ENCODE measurements around the gene INSIG1. TPM values are rescaled to one million over a fixed set of nuclear protein-coding genes. Genes with fewer than 3 reads are reported as not detected.
A peak's percentile ranks its signal among the peaks of the same experiment; 100 is the strongest.

Gene INSIG1
- polyA plus RNA-seq, 1 donor from 2014 or later = 28.5 TPM

DNA sequence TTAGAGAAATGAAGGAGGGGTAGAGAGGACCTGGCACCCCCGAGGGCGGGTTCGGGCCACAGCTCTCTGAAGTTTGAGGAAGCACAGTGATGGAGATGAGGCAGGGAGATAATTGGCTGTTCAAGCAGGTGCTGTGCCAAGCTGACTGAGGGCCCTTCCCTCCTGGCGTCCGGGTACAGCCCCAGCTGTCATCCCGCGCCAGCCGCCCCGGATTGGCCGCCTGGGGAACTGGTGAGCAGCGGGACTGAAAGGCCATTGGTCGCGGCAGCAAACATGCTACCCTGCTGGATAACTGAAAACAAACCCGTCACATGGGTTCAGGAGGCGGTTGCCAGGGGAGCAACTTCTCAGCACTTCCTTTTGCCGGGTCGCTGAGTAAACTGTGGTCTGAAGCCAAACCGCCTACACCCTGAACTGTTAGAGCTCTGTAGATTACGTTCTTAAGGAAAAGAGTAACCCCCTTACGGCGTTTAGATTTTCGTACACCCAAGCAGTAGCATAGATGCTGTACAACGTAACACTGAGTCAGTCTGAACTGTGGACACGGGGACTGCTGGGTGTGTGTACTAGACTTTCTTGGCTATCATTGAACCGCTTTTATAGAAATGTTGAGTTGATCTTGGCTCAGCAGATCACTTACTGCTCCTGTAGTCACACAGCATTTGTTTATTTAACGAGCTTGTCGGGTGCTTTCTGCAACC lies 1.3 kb downstream of the INSIG1 start:
- Mint-ChIP-seq H3K4me3 (peak overlapping the region; percentile 88 to 98 (median 94)), H3K4me1 (peaks cover 17 to 28% (median 26%) of the 10 kb centered on the region in 3 donors), H3K27ac (peak overlapping the region; percentile 94 to 99 (median 96)), H3K9me3 (no peaks in the 10 kb centered on the region), H3K36me3 (no peaks in the 10 kb centered on the region), H3K27me3 (no peaks in the 10 kb centered on the region)

DNA sequence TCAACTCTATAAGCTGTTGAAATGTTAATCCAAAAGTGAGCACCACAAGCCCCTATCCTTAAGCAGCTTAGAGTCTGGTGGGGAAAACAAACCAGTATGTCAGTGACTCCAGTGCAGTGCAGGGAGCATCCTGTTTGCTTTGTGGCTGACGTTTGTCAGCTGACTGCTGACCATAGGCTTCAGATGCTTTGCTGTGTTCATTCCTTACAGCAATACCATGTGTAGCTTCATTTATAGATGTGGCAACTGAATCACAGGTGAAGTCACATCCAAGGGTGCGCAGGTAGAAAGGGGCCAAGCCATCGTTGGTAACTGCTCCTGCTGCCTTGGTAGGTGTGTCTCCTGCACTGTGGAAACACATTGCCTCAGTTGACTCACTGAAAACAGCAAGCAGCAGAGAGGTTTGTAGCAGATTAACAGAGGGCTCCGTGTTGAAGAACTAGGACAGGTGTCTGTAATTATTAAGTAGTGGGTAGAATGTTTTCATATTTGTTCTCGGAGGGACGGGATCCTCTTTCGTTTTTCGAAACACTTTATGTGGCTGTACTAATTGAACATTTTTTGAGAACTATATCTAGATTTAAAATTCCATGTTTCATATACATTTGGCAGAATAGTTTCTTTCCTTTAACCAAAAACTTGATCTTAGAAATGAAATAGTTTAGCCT lies 2.0 kb downstream of the INSIG1 start:
- H3K36me3 Mint-ChIP-seq = no peaks in the 10 kb centered on the region
- peaks cover 17 to 28% (median 26%) of the 10 kb centered on the region in 3 donors for H3K4me1 Mint-ChIP-seq
- no peaks in the 10 kb centered on the region for H3K27me3 Mint-ChIP-seq
- no peaks in the 10 kb centered on the region for H3K9me3 Mint-ChIP-seq
- peak overlapping the region; percentile 94 to 99 (median 96) for H3K27ac Mint-ChIP-seq
- H3K4me3 Mint-ChIP-seq = peak overlapping the region; percentile 88 to 98 (median 94)

DNA sequence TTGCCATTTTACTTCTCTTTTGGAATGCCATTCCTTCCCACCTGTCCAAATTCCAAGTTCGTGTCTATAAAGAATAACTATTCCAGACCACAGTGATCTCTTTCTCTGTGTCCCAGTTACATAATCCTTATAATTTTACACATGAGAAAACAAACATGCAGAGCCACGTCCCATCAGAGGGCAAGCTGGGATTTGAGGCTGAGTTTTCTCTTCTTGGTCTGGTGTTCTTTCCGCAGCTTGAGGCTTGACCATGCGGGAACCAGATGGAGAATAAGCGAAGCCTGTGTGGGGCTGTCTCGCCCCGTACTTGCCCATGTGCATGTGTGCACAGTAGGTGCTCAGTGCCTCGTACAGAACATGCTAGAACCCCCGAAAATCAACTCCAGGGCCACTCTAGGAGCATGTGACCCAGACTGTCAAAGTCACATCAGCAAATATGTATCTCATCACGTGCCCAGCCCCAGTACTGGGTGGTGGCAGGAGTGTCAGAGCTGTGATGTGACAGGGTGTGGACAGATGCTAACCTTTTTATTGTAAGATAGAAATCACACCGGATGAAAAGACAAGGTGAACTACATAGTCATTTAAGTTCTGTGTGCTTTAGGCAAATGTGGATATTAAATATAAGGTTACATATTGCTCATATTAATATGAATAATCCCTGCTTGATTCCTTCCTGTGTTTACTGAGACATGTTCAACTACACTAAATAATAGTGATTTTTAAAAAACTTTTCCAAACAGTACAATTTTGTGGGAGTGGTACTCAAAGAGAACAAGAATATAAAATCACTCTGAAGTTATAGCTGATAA lies 3.2 kb downstream of the INSIG1 start:
- H3K27ac Mint-ChIP-seq = peak overlapping the region; percentile 94 to 99 (median 96)
- no peaks in the 10 kb centered on the region for H3K36me3 Mint-ChIP-seq
- peak overlapping the region in 3 of 4 donors; percentile 5 to 76 (median 51) for H3K4me3 Mint-ChIP-seq
- H3K27me3 Mint-ChIP-seq = no peaks in the 10 kb centered on the region
- H3K4me1 Mint-ChIP-seq = peaks cover 17 to 29% (median 27%) of the 10 kb centered on the region in 3 donors
- H3K9me3 Mint-ChIP-seq = no peaks in the 10 kb centered on the region

DNA sequence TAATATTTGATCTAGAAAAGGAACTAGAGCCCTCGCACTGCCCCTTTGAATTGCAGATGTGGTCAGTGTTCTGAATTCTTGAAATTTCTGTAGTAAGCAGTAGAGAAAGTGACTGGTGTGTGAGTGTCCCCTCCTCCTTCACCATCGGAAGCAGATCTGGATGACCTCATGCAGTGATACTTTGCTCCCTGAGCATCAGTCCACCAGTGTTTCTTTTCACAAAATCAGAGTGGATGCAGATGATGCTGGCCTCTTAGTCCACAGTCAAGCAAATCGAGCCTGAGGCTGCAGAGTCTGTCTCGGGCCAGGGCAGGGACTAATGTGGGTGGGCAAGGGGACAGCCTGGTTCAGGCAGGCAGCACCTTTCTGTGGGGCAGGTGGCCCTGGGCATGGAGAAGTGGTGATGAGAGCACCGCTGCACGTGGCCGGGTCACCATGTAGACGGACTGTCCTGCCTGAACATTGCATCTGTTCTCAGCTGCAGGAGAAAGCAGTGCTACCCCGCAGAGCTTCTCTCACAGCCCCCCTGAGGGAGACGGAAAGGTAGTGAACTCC lies 5.4 kb downstream of the INSIG1 start:
- Mint-ChIP-seq H3K9me3 (no peaks in the 10 kb centered on the region), H3K4me3 (no peak overlapping the region), H3K4me1 (peaks cover 13 to 29% (median 20%) of the 10 kb centered on the region in 3 donors), H3K27me3 (no peaks in the 10 kb centered on the region), H3K27ac (no peak overlapping the region), H3K36me3 (no peaks in the 10 kb centered on the region)

DNA sequence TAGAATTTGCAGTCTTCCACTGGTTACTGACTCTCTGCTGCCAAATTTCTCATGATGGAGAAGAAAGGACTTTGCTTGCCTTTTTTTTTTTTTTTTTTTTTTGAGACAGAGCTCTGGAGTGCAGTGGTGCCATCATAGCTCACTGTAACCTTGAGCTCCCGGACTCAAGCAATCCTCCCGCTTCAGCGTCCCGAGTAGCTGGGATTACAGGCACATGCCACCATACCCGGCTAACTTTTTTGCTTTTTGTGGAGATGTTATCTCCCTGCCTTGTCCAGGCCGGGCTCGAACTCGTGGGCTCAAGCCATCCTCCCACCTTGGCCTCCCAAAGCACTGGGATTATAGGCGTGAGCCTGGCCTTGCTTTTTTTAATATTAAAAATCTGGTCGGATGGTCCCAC lies 6.2 kb downstream of the INSIG1 start:
- no peaks in the 10 kb centered on the region for H3K36me3 Mint-ChIP-seq
- H3K4me1 Mint-ChIP-seq = peaks cover 11 to 25% (median 20%) of the 10 kb centered on the region in 3 donors
- no peak overlapping the region for H3K4me3 Mint-ChIP-seq
- no peaks in the 10 kb centered on the region for H3K27me3 Mint-ChIP-seq
- H3K9me3 Mint-ChIP-seq = no peaks in the 10 kb centered on the region
- peak overlapping the region in 1 of 3 donors; percentile 9 for H3K27ac Mint-ChIP-seq

DNA sequence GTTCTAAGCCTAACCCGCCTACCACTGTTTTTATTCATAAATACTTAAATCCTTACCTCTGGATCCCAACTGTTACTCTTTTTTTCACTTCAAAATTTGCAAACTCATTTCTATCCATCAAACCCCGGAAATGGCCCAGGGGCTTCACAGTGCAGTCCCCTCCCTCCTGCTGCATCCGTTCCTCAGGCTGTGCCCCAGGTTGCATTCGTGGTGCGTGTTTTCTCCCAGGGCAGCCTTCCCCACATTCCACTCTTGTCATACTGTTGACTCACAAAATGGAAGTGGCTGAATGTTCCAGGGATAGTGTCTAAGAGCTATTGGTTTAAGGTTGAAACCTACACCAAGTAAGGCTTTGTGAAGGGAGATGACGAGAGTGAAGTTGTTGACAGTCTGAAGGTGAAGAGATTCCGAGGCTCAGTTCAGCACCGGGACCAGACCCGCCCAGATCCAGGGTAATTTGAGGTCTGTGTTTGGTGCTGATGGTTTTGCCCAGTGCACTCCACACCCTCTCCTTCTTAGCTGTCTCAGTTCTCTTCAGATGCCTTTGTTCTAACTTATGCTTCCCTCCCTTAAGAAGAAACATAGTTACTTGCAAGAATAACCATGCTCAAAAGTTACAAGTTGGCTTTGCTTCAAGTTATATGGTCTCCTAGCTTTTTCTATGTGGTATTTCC lies 7.7 kb downstream of the INSIG1 start:
- Mint-ChIP-seq H3K27me3 (no peaks in the 10 kb centered on the region), H3K4me1 (peaks cover 5 to 14% (median 12%) of the 10 kb centered on the region in 3 donors), H3K27ac (peak overlapping the region in 1 of 3 donors; percentile 32), H3K36me3 (no peaks in the 10 kb centered on the region), H3K9me3 (no peaks in the 10 kb centered on the region), H3K4me3 (no peak overlapping the region)

DNA sequence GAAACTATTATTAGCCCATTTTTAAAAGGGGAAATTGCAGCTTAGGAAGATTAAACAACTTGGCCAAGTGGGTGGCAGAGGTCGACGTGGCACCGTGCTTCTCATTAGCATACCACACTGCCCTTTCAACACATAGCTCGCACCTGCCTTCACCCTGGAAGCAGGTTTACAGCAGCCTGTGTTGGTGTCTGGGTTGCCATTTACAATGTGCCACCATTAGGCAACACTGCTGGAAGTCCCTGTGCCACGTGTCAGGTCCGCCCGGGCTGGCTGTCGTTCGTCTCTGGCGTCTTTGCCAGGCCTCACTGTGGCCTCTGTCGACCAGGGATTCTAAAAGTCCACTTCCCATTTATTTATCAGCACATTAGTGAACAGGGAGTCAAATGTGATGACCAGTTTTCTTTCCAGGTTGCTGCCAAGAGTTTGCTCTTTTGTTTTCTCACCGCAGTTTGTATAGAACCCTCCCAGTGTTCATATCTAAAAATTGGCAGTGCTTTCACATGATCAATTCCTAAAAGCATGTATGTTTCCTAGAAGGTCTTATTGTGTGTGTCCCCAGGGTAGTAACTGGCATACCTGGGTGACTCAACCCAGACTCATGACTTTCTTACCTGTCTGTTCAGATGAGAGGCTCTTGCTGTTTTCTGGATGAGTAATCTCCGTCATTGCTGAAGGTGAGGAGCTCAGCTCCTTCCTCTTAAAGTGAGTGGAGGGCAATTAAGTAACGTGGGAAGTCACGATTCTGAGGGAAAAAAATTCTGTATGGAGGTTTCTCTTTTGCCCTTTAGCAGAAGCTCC lies 9.2 kb downstream of the INSIG1 start:
- Mint-ChIP-seq H3K36me3 (no peaks in the 10 kb centered on the region), H3K9me3 (no peaks in the 10 kb centered on the region), H3K27me3 (no peaks in the 10 kb centered on the region), H3K27ac (peak overlapping the region in 1 of 3 donors; percentile 14), H3K4me1 (peaks cover 0 to 4% (median 3%) of the 10 kb centered on the region in 3 donors), H3K4me3 (peak overlapping the region in 1 of 4 donors; percentile 29)

DNA sequence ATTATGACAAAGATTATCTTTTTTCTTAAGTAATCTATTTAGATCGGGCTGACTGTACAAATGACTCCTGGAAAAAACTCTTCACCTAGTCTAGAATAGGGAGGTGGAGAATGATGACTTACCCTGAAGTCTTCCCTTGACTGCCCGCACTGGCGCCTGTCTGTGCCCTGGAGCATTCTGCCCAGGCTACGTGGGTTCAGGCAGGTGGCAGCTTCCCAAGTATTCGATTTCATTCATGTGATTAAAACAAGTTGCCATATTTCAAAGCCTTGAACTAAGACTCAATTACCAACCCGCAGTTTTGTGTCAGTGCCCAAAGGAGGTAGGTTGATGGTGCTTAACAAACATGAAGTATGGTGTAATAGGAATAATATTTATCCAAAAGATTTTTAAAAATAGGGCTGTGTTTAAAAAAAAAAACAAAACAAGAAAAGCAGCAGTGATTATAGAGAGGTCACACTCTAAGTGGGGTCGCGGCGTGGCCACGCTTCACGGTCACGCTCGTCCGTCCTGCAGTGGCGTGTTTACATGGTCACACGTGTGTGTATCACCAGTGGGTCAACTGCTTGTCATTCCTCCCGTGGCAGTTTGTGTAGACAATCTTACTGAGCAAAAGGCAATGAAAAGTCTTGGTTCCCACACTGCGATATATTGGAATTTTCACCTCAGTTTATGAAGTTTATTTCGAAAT lies 10.8 kb downstream of the INSIG1 start:
- Mint-ChIP-seq H3K4me3 (no peak overlapping the region), H3K4me1 (peaks cover 0 to 4% (median 3%) of the 10 kb centered on the region in 3 donors), H3K27me3 (no peaks in the 10 kb centered on the region), H3K9me3 (no peaks in the 10 kb centered on the region), H3K36me3 (no peaks in the 10 kb centered on the region), H3K27ac (no peak overlapping the region)

DNA sequence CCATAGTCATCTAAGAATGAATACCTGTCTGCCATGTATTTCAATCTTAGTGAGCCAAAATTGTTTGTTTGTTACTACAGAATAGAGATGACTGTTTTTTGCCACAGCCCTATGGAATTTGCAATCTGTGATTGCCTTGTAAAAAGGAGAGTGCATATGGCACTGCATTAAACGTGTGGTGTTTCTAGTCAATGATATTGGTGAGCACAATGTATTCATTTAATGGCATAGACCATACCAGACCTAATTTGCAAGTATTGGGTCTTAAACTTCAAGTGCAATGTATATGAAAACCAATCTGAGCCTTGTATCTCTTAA lies 11.3 kb downstream of the INSIG1 start:
- Mint-ChIP-seq H3K4me1 (peaks cover 0 to 4% (median 3%) of the 10 kb centered on the region in 3 donors), H3K9me3 (no peaks in the 10 kb centered on the region), H3K27me3 (no peaks in the 10 kb centered on the region), H3K27ac (no peak overlapping the region), H3K4me3 (no peak overlapping the region), H3K36me3 (no peaks in the 10 kb centered on the region)

DNA sequence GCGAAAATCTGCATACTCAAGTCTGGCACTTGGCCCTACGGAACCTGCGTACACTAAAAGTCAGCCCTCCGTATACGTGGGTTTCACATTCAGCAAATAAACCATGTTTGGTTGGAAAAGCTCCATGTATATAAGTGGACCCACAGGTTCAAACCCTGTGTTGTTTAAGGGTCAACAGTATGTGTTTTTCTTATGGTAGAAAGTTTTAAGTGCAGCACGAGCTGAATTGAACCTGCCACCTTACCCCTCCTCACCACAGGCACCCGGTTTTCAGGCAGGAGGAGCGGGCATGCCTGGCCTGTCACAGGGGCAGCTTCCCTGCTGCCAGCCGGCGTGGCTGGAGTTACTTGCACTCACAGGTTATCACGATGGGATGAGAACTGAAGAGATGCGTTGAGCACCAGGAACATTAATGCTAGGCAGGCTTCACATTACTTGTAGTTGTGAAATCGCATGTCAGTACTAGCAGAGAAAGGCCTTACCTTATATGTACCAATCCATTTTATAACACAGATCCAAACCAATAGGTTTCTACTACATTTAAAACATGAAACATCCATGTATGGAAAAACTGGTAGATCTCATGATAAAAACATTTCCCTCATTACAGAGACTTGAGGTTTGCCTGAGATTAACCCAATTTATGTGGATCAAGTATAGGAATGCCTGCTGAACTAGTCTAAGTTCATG lies 12.9 kb downstream of the INSIG1 start:
- Mint-ChIP-seq H3K27me3 (no peaks in the 10 kb centered on the region), H3K36me3 (no peaks in the 10 kb centered on the region), H3K9me3 (no peaks in the 10 kb centered on the region), H3K4me3 (no peak overlapping the region), H3K27ac (no peak overlapping the region), H3K4me1 (peaks cover 0 to 3% (median 0%) of the 10 kb centered on the region in 3 donors)

DNA sequence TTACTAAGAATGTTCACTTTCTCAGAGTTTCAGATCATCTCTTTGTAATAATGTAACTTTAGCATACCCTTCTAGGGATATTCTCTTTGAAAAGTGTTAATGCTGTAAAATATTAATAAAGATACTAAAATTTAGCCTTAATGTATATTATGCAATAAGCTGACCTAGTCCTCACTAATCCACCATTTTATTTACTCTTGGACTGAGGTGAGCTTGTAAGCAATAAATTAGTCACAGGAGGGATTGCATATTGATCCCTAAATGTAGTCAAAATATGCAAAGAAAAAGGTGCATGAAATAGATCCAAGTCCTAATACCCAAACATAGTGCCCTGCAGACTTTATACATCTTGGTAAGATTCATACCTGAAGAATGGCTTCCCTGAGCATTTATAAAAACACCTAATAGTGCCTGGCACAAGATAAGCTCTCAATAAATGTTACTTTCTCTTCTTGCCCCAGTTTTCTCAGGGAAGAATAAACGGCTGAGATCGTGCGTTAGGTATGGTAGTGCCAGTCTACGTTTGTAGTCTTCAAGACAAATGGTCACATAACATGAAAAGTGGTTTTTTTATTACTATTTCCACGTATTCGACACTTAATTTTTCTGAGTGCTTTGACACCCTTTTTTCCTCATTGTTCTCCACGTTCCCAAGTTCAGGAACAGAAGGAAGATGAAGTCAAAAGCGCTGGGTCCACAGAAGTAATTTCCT lies 14.3 kb downstream of the INSIG1 start:
- peaks cover 0 to under 1% (median 0%) of the 10 kb centered on the region in 3 donors for H3K4me1 Mint-ChIP-seq
- H3K27ac Mint-ChIP-seq = peak overlapping the region in 1 of 3 donors; percentile 73
- H3K9me3 Mint-ChIP-seq = no peaks in the 10 kb centered on the region
- peaks cover 1% of the 10 kb centered on the region for H3K36me3 Mint-ChIP-seq
- no peaks in the 10 kb centered on the region for H3K27me3 Mint-ChIP-seq
- H3K4me3 Mint-ChIP-seq = no peak overlapping the region

DNA sequence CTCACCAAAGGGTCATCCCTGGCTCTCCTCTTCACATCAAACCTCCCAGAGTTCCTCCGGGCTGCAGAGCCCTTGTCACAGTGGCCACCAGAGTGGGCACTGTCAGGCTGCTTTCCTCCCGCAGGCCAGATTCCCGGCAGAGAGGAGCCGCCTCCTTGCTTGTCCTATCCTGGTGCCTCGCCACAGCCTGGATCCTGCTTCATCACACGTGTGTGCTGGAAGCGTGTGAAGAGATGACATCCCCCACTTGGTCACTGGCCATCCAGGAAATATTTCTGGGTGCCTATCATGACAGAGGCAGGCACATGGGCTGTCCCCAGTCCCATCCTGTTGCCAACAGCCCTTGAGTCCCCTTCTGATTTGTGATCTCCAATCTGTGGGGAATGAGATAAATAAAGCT lies 15.0 kb downstream of the INSIG1 start:
- Mint-ChIP-seq H3K36me3 (peaks cover 1% of the 10 kb centered on the region), H3K4me3 (no peak overlapping the region), H3K27me3 (no peaks in the 10 kb centered on the region), H3K27ac (no peak overlapping the region), H3K9me3 (peaks cover 0 to 1% (median 0%) of the 10 kb centered on the region in 3 donors), H3K4me1 (no peaks in the 10 kb centered on the region)

Measured in IgD-negative memory B cell (primary cell).